Vagina (tissue), 2 donors: ENCODE results near the gene S100P.

ENCODE experiments used
- CTCF ChIP-seq, 3 experiments: fragments of 450-650 bp in 2 of 3; fragments of 200-600 bp in 1 of 3; sonication (generic) in 1 of 3; IDR thresholded peaks; one replicate each; pipeline ENCODE4 v1.5.1; 2017 to 2019; ENCODE audit warnings: antibody characterized with exemption in 3 of 3, mild to moderate bottlenecking in 2 of 3, moderate library complexity in 2 of 3
- POLR2A ChIP-seq, 2 donors: fragments of 450-650 bp; IDR thresholded peaks; one replicate each; pipeline ENCODE4 v1.6.1; 2017; ENCODE audit warnings: antibody characterized with exemption in 2 of 2, mild to moderate bottlenecking in 2 of 2, moderate library complexity in 2 of 2
- POLR2AphosphoS5 ChIP-seq, 2 donors: sonication (generic); formaldehyde crosslinking; IDR thresholded peaks; one replicate each; pipeline ENCODE4 v1.9.0; 2017; ENCODE audit warnings: antibody characterized with exemption in 2 of 2, mild to moderate bottlenecking in 2 of 2, low read depth in 1 of 2; ENCODE audit not compliant: insufficient read depth in 1 of 2

GRCh38 chr4:6676722-6677558 lies 16.7 kb upstream of the S100P start:
- TF ChIP-seq CTCF (IDR thresholded peaks at IDR 0.05) (no peak), POLR2AphosphoS5 (IDR thresholded peaks at IDR 0.05; ENCODE audit: insufficient read depth in 1 of 2, low read depth in 1 of 2) (no peak), POLR2A (IDR thresholded peaks at IDR 0.05) (no peak)
